ENCODE results near the gene DTNBP1.

DNA sequence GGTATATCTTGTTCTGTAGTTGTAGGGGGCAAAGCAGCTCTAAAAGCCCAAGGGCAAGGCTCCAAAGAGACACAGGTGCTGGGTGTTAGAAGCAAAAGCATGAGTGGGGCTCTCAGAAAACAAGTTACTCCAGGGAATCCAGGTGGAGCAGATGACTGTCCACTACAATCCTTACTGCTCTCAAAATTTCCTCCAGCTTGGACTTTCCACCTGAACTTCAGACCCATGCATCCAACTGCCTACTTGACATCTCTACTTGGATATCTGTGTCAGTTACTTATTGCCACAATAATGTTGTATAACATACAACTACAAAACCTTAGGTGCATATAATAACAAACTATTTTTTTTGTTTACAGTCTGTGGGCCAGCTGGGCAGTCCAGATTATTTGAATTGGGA is 22.8 kb upstream of the DTNBP1 start:
- TF ChIP-seq, protein P1, sequence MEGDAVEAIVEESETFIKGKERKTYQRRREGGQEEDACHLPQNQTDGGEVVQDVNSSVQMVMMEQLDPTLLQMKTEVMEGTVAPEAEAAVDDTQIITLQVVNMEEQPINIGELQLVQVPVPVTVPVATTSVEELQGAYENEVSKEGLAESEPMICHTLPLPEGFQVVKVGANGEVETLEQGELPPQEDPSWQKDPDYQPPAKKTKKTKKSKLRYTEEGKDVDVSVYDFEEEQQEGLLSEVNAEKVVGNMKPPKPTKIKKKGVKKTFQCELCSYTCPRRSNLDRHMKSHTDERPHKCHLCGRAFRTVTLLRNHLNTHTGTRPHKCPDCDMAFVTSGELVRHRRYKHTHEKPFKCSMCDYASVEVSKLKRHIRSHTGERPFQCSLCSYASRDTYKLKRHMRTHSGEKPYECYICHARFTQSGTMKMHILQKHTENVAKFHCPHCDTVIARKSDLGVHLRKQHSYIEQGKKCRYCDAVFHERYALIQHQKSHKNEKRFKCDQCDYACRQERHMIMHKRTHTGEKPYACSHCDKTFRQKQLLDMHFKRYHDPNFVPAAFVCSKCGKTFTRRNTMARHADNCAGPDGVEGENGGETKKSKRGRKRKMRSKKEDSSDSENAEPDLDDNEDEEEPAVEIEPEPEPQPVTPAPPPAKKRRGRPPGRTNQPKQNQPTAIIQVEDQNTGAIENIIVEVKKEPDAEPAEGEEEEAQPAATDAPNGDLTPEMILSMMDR (IDR thresholded peaks at IDR 0.05; ENCODE audit: extremely low read depth in 1 of 2, insufficient read depth in 1 of 2, low read depth in 1 of 2, low read length in 2 of 2), result no peak
- no peak for TF ChIP-seq EZH2 (IDR thresholded peaks at IDR 0.05; ENCODE audit: borderline replicate concordance, low read depth, low read length, severe bottlenecking)
- TF ChIP-seq MYC (IDR thresholded peaks at IDR 0.05; ENCODE audit: low read depth, low read length), result no peak
- no peak for TF ChIP-seq POLR2AphosphoS5 (IDR thresholded peaks at IDR 0.05; ENCODE audit: insufficient read depth, low read depth, low read length)
- no peak for TF ChIP-seq POLR2A (IDR thresholded peaks at IDR 0.05; ENCODE audit: low read depth, low read length)
- TF ChIP-seq FOS (IDR thresholded peaks at IDR 0.05; ENCODE audit: borderline replicate concordance, insufficient read depth, low read length), result no peak
- no peak for TF ChIP-seq JUN (IDR thresholded peaks at IDR 0.05; ENCODE audit: borderline replicate concordance, insufficient read depth, insufficient read length, low read depth)
- TF ChIP-seq, protein P2, sequence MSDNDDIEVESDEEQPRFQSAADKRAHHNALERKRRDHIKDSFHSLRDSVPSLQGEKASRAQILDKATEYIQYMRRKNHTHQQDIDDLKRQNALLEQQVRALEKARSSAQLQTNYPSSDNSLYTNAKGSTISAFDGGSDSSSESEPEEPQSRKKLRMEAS (IDR thresholded peaks at IDR 0.05; ENCODE audit: insufficient read depth, insufficient read length), result no peak
- no peak for TF ChIP-seq GATA2 (IDR thresholded peaks at IDR 0.05; ENCODE audit: insufficient read depth, insufficient read length, low read depth, low read length)
